ENCODE measurements around the gene ANKHD1. TPM values are rescaled to one million over a fixed set of nuclear protein-coding genes. Genes with fewer than 3 reads are reported as not detected.
"Not testable (repeated sequence)": the region's sequence is repeated elsewhere in the genome, so short reads cannot be mapped to it uniquely, and the experiment has no call there.

The ANKHD1 gene
- polyA plus RNA-seq, 1 of the 3 experiments (the other 2 are of a cell fraction): 26.7 TPM

GRCh38 chr5:140427726-140428125, 26.1 kb downstream of the ANKHD1 start:
- H3K27me3 ChIP-seq (ENCODE audit: insufficient read depth); CTCF ChIA-PET; POLR2A ChIA-PET; H3K4me3 ChIP-seq (ENCODE audit: low read depth in 2 of 2, low read length in 1 of 2); H2AFZ ChIP-seq (ENCODE audit: low read depth); H3K4me2 ChIP-seq; H3K9me3 ChIP-seq; H3K27ac ChIP-seq (ENCODE audit: low read depth in 2 of 2, low read length in 1 of 2); H3K4me1 ChIP-seq (ENCODE audit: control insufficient read depth in 1 of 2, insufficient read depth in 2 of 2, low read depth in 1 of 2, low read length in 1 of 2); H3K9ac ChIP-seq; DNase-seq; H3K9me2 ChIP-seq; H3K36me3 ChIP-seq (replicated peaks in 1 of 2; ENCODE audit: control insufficient read depth in 1 of 2, insufficient read depth in 2 of 2, low read length in 1 of 2): not testable (repeated sequence)
- peaks cover 54% of the 10 kb centered on the region for H4K20me1 ChIP-seq (ENCODE audit: insufficient read depth)
- peaks cover 78% of the 10 kb centered on the region for H3K79me2 ChIP-seq (ENCODE audit: insufficient read depth)
- WGBS (ENCODE audit: low lambda C conversion rate): no CpG with 5 or more reads among the region's 26 CpGs
- peaks cover 18% of the 10 kb centered on the region for H3F3A ChIP-seq (replicated peaks; ENCODE audit: insufficient read depth)

DNA sequence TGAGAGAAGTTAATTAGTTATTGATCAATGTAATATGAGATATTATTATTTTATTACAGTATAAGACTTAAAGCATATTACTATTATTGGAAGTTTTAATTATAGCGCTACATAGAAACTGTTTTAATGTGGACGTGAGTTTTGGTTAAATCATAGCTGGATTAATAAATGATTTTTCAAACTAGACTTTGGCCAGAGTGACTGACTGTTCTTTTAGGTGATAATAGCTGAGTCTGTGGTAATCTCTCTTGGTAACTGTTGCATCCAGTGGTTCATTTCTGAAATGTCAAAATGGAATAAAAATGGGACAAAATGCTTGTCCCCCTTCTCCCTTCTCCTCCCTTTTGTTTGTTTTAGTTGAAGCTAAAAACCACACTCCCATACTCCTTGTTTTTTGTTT, 28.1 kb downstream of the ANKHD1 start:
- POLR2A ChIA-PET: interaction anchor here (0.5 kb wide), 1 partner anchor 27 kb away, joined by 4 read pairs; no protein-coding TSS in a partner anchor
- H3K27ac ChIP-seq (ENCODE audit: low read depth in 2 of 2, low read length in 1 of 2): no peak overlapping the region
- H3K9me2 ChIP-seq: no peaks in the 10 kb centered on the region
- no peak overlapping the region for H3K9ac ChIP-seq
- 95% methylated on average over 2 of the region's 2 CpGs for WGBS (ENCODE audit: low lambda C conversion rate)
- H3K4me2 ChIP-seq: no peak overlapping the region
- peaks cover under 1 to 5% of the 10 kb centered on the region in 2 experiments for H3K36me3 ChIP-seq (replicated peaks in 1 of 2; ENCODE audit: control insufficient read depth in 1 of 2, insufficient read depth in 2 of 2, low read length in 1 of 2)
- H3F3A ChIP-seq (replicated peaks; ENCODE audit: insufficient read depth): peaks cover 18% of the 10 kb centered on the region
- no peak for DNase-seq
- peaks cover 41% of the 10 kb centered on the region for H4K20me1 ChIP-seq (ENCODE audit: insufficient read depth)
- no peaks in the 10 kb centered on the region for H3K4me1 ChIP-seq (ENCODE audit: control insufficient read depth in 1 of 2, insufficient read depth in 2 of 2, low read depth in 1 of 2, low read length in 1 of 2)
- no peaks in the 10 kb centered on the region for H3K9me3 ChIP-seq
- H3K4me3 ChIP-seq (ENCODE audit: low read depth in 2 of 2, low read length in 1 of 2): no peak overlapping the region
- H3K27me3 ChIP-seq (ENCODE audit: insufficient read depth): no peaks in the 10 kb centered on the region
- CTCF ChIA-PET: no interaction called here
- peaks cover 77% of the 10 kb centered on the region for H3K79me2 ChIP-seq (ENCODE audit: insufficient read depth)
- H2AFZ ChIP-seq (ENCODE audit: low read depth): no peak overlapping the region
- TF ChIP-seq YY1 (IDR thresholded peaks at IDR 0.05; ENCODE audit: low read depth) (no peak), POLR2AphosphoS5 (IDR thresholded peaks at IDR 0.05; ENCODE audit: low read depth, low read length) (no peak), USF1 (IDR thresholded peaks at IDR 0.05; ENCODE audit: borderline replicate concordance, low read depth) (no peak), ZBTB33 (IDR thresholded peaks at IDR 0.05; ENCODE audit: borderline replicate concordance, low read depth) (no peak), REST (IDR thresholded peaks at IDR 0.05; ENCODE audit: low read depth, low read length) (no peak), CHD2 (IDR thresholded peaks at IDR 0.05; ENCODE audit: low read length, partially characterized antibody) (no peak), RFX5 (IDR thresholded peaks at IDR 0.05; ENCODE audit: low read length) (no peak), JUND (IDR thresholded peaks at IDR 0.05) (no peak), NFIC (IDR thresholded peaks at IDR 0.05; ENCODE audit: borderline replicate concordance) (no peak), RAD21 (IDR thresholded peaks at IDR 0.05; ENCODE audit: low read length) (no peak), SIN3A (IDR thresholded peaks at IDR 0.05; ENCODE audit: borderline replicate concordance, low read depth, low read length) (no peak), RXRA (IDR thresholded peaks at IDR 0.05; ENCODE audit: borderline replicate concordance, low read depth) (no peak), PBX3 (IDR thresholded peaks at IDR 0.05) (no peak), SMC3 (IDR thresholded peaks at IDR 0.05; ENCODE audit: low read depth, low read length) (no peak), GATA2 (CRISPR knock-in tag; IDR thresholded peaks at IDR 0.05) (no peak), EP300 (IDR thresholded peaks at IDR 0.05; ENCODE audit: borderline replicate concordance in 1 of 2, low read depth in 1 of 2, low read length in 1 of 2) (no peak)
- TF ChIP-seq, protein P1, sequence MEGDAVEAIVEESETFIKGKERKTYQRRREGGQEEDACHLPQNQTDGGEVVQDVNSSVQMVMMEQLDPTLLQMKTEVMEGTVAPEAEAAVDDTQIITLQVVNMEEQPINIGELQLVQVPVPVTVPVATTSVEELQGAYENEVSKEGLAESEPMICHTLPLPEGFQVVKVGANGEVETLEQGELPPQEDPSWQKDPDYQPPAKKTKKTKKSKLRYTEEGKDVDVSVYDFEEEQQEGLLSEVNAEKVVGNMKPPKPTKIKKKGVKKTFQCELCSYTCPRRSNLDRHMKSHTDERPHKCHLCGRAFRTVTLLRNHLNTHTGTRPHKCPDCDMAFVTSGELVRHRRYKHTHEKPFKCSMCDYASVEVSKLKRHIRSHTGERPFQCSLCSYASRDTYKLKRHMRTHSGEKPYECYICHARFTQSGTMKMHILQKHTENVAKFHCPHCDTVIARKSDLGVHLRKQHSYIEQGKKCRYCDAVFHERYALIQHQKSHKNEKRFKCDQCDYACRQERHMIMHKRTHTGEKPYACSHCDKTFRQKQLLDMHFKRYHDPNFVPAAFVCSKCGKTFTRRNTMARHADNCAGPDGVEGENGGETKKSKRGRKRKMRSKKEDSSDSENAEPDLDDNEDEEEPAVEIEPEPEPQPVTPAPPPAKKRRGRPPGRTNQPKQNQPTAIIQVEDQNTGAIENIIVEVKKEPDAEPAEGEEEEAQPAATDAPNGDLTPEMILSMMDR (IDR thresholded peaks at IDR 0.05): no peak
- TF ChIP-seq, protein P2, sequence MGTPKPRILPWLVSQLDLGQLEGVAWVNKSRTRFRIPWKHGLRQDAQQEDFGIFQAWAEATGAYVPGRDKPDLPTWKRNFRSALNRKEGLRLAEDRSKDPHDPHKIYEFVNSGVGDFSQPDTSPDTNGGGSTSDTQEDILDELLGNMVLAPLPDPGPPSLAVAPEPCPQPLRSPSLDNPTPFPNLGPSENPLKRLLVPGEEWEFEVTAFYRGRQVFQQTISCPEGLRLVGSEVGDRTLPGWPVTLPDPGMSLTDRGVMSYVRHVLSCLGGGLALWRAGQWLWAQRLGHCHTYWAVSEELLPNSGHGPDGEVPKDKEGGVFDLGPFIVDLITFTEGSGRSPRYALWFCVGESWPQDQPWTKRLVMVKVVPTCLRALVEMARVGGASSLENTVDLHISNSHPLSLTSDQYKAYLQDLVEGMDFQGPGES (IDR thresholded peaks at IDR 0.05; ENCODE audit: low read depth, low read length): no peak

Data from SK-N-SH (cell line).